Measurements from ENCODE around the gene RFXANK.

DNA sequence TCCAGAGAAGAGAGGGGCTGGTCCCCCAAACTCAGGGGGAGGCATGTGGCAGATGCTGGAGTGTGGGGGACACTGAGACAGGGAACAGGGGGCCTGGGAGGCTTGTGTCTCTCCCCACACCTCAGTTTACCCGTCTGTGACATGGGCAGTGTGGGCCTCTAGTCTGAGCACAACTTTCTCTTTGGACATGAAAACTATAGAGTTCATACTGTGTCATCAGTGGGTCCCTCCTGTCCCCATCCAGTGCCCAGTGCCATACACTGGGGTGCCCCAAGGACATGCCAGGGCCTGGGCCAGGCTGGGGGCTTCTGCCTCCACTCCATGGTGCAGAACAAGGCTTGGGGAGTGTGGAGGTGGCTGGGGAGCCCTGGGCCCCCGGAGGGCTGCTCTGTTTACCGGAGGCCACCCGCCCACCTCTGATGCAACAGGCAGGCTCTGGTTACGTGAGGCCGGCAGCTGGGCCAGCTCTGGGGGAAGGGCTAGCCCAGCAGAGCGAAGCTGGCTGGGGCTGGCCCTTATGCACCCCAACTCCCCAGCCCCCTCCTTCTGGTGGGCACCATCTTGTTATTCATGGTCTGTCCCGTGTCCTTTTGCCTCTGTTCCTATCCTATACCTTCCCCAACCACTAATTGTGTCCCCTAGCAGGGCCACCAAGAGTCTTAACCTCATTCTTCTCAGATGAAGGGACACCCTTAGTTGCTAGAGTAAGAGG is 20.1 kb upstream of the RFXANK start:
- TF ChIP-seq ARNT (IDR thresholded peaks at IDR 0.05) (no peak), SP1 (IDR thresholded peaks at IDR 0.05) (no peak), BHLHE40 (IDR thresholded peaks at IDR 0.05; ENCODE audit: borderline replicate concordance) (no peak), ZNF384 (IDR thresholded peaks at IDR 0.05) (no peak), NFRKB (IDR thresholded peaks at IDR 0.05) (no peak), TARDBP (IDR thresholded peaks at IDR 0.05) (no peak), ELF4 (IDR thresholded peaks at IDR 0.05) (no peak)
- TF ChIP-seq, protein P1, sequence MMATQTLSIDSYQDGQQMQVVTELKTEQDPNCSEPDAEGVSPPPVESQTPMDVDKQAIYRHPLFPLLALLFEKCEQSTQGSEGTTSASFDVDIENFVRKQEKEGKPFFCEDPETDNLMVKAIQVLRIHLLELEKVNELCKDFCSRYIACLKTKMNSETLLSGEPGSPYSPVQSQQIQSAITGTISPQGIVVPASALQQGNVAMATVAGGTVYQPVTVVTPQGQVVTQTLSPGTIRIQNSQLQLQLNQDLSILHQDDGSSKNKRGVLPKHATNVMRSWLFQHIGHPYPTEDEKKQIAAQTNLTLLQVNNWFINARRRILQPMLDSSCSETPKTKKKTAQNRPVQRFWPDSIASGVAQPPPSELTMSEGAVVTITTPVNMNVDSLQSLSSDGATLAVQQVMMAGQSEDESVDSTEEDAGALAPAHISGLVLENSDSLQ (IDR thresholded peaks at IDR 0.05) = no peak
